GM12864 (cell line): ENCODE results near the gene NCKAP1.

ENCODE experiments used
- DNase-seq: peaks from one replicate; pipeline ENCODE4 v3.0.0-alpha.2; 2011; ENCODE audit warnings: low read depth
- H3K4me3 ChIP-seq: 2 replicates; pipeline ENCODE4 v1.5.1; 2011; ENCODE audit warnings: mild to moderate bottlenecking, low read depth, low read length, control low read depth
- CTCF ChIP-seq: IDR thresholded peaks from 2 replicates; pipeline ENCODE4 v1.5.1; 2011; ENCODE audit warnings: low read depth, mild to moderate bottlenecking, moderate library complexity, low read length, control low read depth, inconsistent platforms; ENCODE audit errors: missing control alignments

The NCKAP1 gene

GRCh38 chr2:182863642-182864041 is 174.6 kb downstream of the NCKAP1 start:
- H3K4me3 ChIP-seq: no peak overlapping the region
- no peak for DNase-seq
- TF ChIP-seq CTCF: no peak

DNA sequence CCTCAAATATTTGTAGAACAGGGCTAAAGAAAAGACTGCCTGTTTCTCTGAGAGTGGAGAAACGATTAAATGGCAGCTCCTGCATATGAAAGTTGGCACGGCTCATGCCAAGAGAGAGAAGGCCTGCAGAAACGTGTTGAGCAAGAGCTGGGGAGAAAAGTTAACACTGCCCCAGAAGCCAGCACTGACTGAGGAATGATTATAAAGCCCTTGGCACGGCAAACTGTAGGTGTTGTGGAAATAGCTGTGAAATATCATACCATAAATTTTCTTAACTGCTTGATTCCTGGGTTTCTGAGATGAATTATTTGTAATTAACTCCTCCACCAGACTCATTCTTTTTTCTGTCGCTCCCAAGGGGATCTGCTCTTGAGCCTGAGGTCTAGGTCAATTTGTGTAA is 176.2 kb downstream of the NCKAP1 start:
- TF ChIP-seq CTCF: no peak

GRCh38 chr2:182860858-182861257 is 177.4 kb downstream of the NCKAP1 start:
- H3K4me3 ChIP-seq: no peak overlapping the region
- no peak for DNase-seq
- TF ChIP-seq CTCF: no peak

More for the DNA sequence above, 176.2 kb downstream of the NCKAP1 start:
- no peak overlapping the region for H3K4me3 ChIP-seq
- no peak for DNase-seq
